HCT116 (cell line): ENCODE measurements around the gene UBE2E3. TPM values are rescaled to one million over a fixed set of nuclear protein-coding genes. Genes with fewer than 3 reads are reported as not detected.
A peak's percentile ranks its signal among the peaks of the same experiment; 100 is the strongest.

ENCODE experiments used
- ATAC-seq: fragments of 200-7000 bp; cut with Tn5 transposase; 2 replicates; pipeline ENCODE4 v1.9.1; 2020; ENCODE audit warnings: mild to moderate bottlenecking, moderate library complexity
- BruUV-seq: library from RNA; stranded (reverse); fragments of 400-500 nt; replicated peaks from 2 replicates; lab custom pipeline; 2021; lab: Mats Ljungman, UMichigan
- CTCF ChIA-PET: fragments of 300-600 bp; sonication (Branson Sonifier 250); formaldehyde crosslinking; loops from one replicate; lab custom pipeline; 2021; ENCODE audit warnings: antibody characterized with exemption; lab: Charles Lee
- POLR2A ChIA-PET: fragments of 300-600, 350-600 bp; sonication (Branson Sonifier 250); formaldehyde crosslinking; loops from one replicate; lab custom pipeline; 2021; ENCODE audit warnings: antibody characterized with exemption; lab: Charles Lee
- RAD21 ChIA-PET, 2 experiments: fragments of 300-600 bp; sonication (Branson Sonifier 250); formaldehyde crosslinking; loops; one replicate each; lab custom pipeline; 2023; ENCODE audit warnings: low total read pairs in 2 of 2; ENCODE audit not compliant: uncharacterized antibody in 2 of 2, unreplicated experiment in 2 of 2, low non-redundant PET in 1 of 2; lab: Charles Lee
- DNase-seq: peaks from one replicate; pipeline ENCODE4 v3.0.0-alpha.2; 2010; ENCODE audit warnings: low read depth, low spot score
- H2AFZ ChIP-seq: fragments of 200-600 bp; shearing (Covaris generic), sonication (generic); 2 replicates; pipeline ENCODE4 v1.6.1; 2017; ENCODE audit warnings: low read depth, mixed run types, mixed read lengths, antibody characterized with exemption, low read length; ENCODE audit not compliant: poor library complexity, severe bottlenecking
- H3K27ac ChIP-seq: 2 replicates; pipeline ENCODE4 v1.5.1; 2012; ENCODE audit warnings: low read depth, low read length
- H3K27me3 ChIP-seq: fragments of 200-600 bp; sonication (generic); 2 replicates; pipeline ENCODE4 v1.6.1; 2016; ENCODE audit warnings: mixed run types, low read length, mixed read lengths; ENCODE audit not compliant: insufficient read depth
- H3K36me3 ChIP-seq, 2 experiments: fragments of 200-500 bp in 1 of 2; fragments of 200-600 bp in 1 of 2; sonication (Bioruptor generic) in 1 of 2; sonication (generic) in 1 of 2; 2 replicates each; pipeline versions ENCODE4 v1.5.1 to v1.6.1; 2014 to 2016; ENCODE audit warnings: low read length in 2 of 2, inconsistent platforms in 1 of 2, mixed read lengths in 1 of 2, mixed run types in 1 of 2; ENCODE audit not compliant: insufficient read depth in 2 of 2, control insufficient read depth in 1 of 2
- H3K4me1 ChIP-seq, 2 experiments: fragments of 200-600 bp in 1 of 2; sonication (generic) in 1 of 2; 2 replicates each; pipeline versions ENCODE4 v1.5.1 to v1.6.1; 2012 to 2017; ENCODE audit warnings: low read length in 2 of 2, inconsistent platforms in 1 of 2, mild to moderate bottlenecking in 1 of 2, mixed read lengths in 1 of 2, mixed run types in 1 of 2, moderate library complexity in 1 of 2; ENCODE audit not compliant: insufficient read depth in 2 of 2, control insufficient read depth in 1 of 2
- H3K4me2 ChIP-seq: fragments of 200-600 bp; sonication (generic); 2 replicates; pipeline ENCODE4 v1.6.1; 2017; ENCODE audit warnings: mixed run types, low read length, mixed read lengths
- H3K4me3 ChIP-seq, 2 experiments: fragments of 200-600 bp in 1 of 2; sonication (generic) in 1 of 2; replicated peaks in 1 of 2; 2 replicates each; pipeline ENCODE4 v1.5.1; 2011 to 2016; ENCODE audit warnings: low read length in 2 of 2, control low read depth in 1 of 2, low read depth in 1 of 2, mild to moderate bottlenecking in 1 of 2, mixed read lengths in 1 of 2, mixed run types in 1 of 2
- H3K79me2 ChIP-seq: fragments of 200-600 bp; sonication (generic); 2 replicates; pipeline ENCODE4 v1.6.1; 2017; ENCODE audit warnings: mild to moderate bottlenecking, mixed run types, low read length, moderate library complexity, mixed read lengths; ENCODE audit not compliant: insufficient read depth
- H3K9ac ChIP-seq: fragments of 200-600 bp; sonication (generic); 2 replicates; pipeline ENCODE4 v1.6.1; 2016; ENCODE audit warnings: low read length, mixed read lengths
- H3K9me2 ChIP-seq: fragments of 200-600 bp; sonication (generic), shearing (Covaris generic); 2 replicates; pipeline ENCODE4 v1.6.1; 2017; ENCODE audit warnings: mixed run types, mild to moderate bottlenecking, moderate library complexity; ENCODE audit not compliant: insufficient read depth
- H3K9me3 ChIP-seq, 2 experiments: fragments of 200-500 bp in 1 of 2; fragments of 200-600 bp in 1 of 2; sonication (Bioruptor generic) in 1 of 2; sonication (generic) in 1 of 2; 2 replicates each; pipeline ENCODE4 v1.6.1; 2014 to 2017; ENCODE audit warnings: low read length in 2 of 2, mixed read lengths in 2 of 2, inconsistent platforms in 1 of 2, low read depth in 1 of 2, mild to moderate bottlenecking in 1 of 2, mixed run types in 1 of 2, moderate library complexity in 1 of 2; ENCODE audit not compliant: control insufficient read depth in 1 of 2, insufficient read depth in 1 of 2
- H4K20me1 ChIP-seq: fragments of 200-600 bp; sonication (generic), shearing (Covaris generic); 2 replicates; pipeline ENCODE4 v1.6.1; 2017; ENCODE audit warnings: mixed run types, mild to moderate bottlenecking, moderate library complexity; ENCODE audit not compliant: insufficient read depth
- CBX3 ChIP-seq: IDR thresholded peaks from 2 replicates; pipeline ENCODE4 v1.6.1; 2012; ENCODE audit warnings: low read depth
- EGR1 ChIP-seq: IDR thresholded peaks from 2 replicates; pipeline ENCODE4 v1.6.1; 2012; ENCODE audit warnings: low read depth
- POLR2A ChIP-seq: IDR thresholded peaks from 2 replicates; pipeline ENCODE4 v1.7.0; 2011; ENCODE audit warnings: borderline replicate concordance; ENCODE audit not compliant: insufficient read depth, insufficient read length; ENCODE audit errors: extremely low read depth
- POLR2AphosphoS5 ChIP-seq: IDR thresholded peaks from 2 replicates; pipeline ENCODE4 v1.6.1; 2011; ENCODE audit warnings: mild to moderate bottlenecking, low read depth, low read length, moderate library complexity
- RAD21 ChIP-seq: IDR thresholded peaks from 2 replicates; pipeline ENCODE4 v1.6.1; 2012; ENCODE audit warnings: low read depth, mild to moderate bottlenecking
- SP1 ChIP-seq: IDR thresholded peaks from 2 replicates; pipeline ENCODE4 v1.6.1; 2012; ENCODE audit warnings: low read depth
- SRF ChIP-seq: IDR thresholded peaks from 2 replicates; pipeline ENCODE4 v1.6.1; 2012; ENCODE audit warnings: low read depth
- YY1 ChIP-seq: IDR thresholded peaks from 2 replicates; pipeline ENCODE4 v1.6.1; 2011; ENCODE audit warnings: low read length, low read depth, moderate library complexity, mild to moderate bottlenecking; ENCODE audit not compliant: insufficient replicate concordance; ENCODE audit errors: extremely low read depth
- intact Hi-C: fragments of 100-400 bp; cut with micrococcal nuclease; formaldehyde crosslinking; loops from 2 replicates; pipeline ENCODE4 v1.10.0; 2022
- total RNA-seq: library from RNA; stranded (reverse); gene quantifications from one replicate; pipeline ENCODE4 v1.2.1, GENCODE V29; 2021; ENCODE audit not compliant: unreplicated experiment
- TF ChIP-seq, protein P1 (sequence below): IDR thresholded peaks from 2 replicates; pipeline ENCODE4 v1.6.1; 2012
- TF ChIP-seq, protein P2 (sequence below), 3 experiments: fragments of 200-600 bp in 1 of 3; sonication (generic) in 1 of 3; IDR thresholded peaks in 2 of 3; conservative IDR thresholded peaks in 1 of 3; 2 replicates each; pipeline ENCODE4 v1.5.1; 2012 to 2017; ENCODE audit warnings: low read depth in 2 of 3, low read length in 2 of 3, antibody characterized with exemption in 1 of 3, borderline replicate concordance in 1 of 3, control low read depth in 1 of 3, mild to moderate bottlenecking in 1 of 3, mixed read lengths in 1 of 3, mixed run types in 1 of 3, moderate library complexity in 1 of 3; ENCODE audit not compliant: insufficient read depth in 1 of 3
- TF ChIP-seq, protein P3 (sequence below): IDR thresholded peaks from 2 replicates; pipeline ENCODE4 v1.6.1; 2011; ENCODE audit warnings: mild to moderate bottlenecking, low read length, moderate library complexity; ENCODE audit not compliant: insufficient replicate concordance; ENCODE audit errors: extremely low read depth

Gene UBE2E3
- total RNA-seq, 1 experiment from 2014 or later: 64.2 TPM

DNA sequence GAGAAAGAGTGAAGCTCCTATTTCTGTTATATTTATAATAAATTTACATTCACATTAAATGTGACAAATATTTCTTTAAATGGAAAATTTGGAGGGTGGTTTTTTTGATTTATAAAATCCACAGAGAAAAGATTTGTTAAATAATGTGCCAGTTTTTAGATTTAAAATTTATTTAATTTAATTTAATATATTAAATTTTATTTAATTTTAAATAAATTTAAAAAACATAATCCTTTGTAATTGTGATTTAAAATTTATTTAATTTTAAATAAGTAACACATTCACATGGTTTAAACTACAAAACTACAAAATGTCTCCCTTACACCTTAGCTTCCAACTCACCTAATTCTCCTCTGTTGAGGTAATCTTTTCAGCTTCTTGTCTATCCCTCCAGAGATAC lies 123.3 kb downstream of the UBE2E3 start:
- peaks cover 28 to 40% of the 10 kb centered on the region in 2 experiments for H3K4me1 ChIP-seq
- no peak for DNase-seq
- TF ChIP-seq POLR2A: no peak
- TF ChIP-seq CBX3: no peak
- no peak for TF ChIP-seq POLR2AphosphoS5
- TF ChIP-seq, protein P1, sequence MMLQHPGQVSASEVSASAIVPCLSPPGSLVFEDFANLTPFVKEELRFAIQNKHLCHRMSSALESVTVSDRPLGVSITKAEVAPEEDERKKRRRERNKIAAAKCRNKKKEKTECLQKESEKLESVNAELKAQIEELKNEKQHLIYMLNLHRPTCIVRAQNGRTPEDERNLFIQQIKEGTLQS: no peak
- TF ChIP-seq SRF: no peak
- TF ChIP-seq SP1: no peak
- TF ChIP-seq, all 23 proteins: peak for 0
- ChIA-PET RAD21 (interaction anchor here in 1 of 2 experiments (1.4 kb wide), 1 partner anchor 363 kb away, joined by 4 read pairs; no protein-coding TSS in a partner anchor), CTCF (interaction anchor here (0.7 to 4.3 kb wide), 4 partner anchors 10 to 611 kb away, joined by 3 to 35 read pairs (median 10); no protein-coding TSS in a partner anchor), POLR2A (no interaction called here)
- Histone ChIP-seq H2AFZ (peak overlapping the region; percentile 66), H3K27ac (no peak overlapping the region), H3K9me3 (no peaks in the 10 kb centered on the region), H3K9me2 (no peaks in the 10 kb centered on the region), H3K4me2 (no peak overlapping the region), H3K9ac (no peak overlapping the region), H3K27me3 (no peaks in the 10 kb centered on the region), H3K4me3 (no peak overlapping the region), H3K36me3 (no peaks in the 10 kb centered on the region), H4K20me1 (no peaks in the 10 kb centered on the region), H3K79me2 (no peaks in the 10 kb centered on the region)
- ATAC-seq: no peak
- intact Hi-C loops: loop anchor here (1.0 to 10.0 kb wide), 5 partner anchors 363 to 1546 kb away; no protein-coding TSS in a partner anchor
- BruUV-seq: no TSS peak

DNA sequence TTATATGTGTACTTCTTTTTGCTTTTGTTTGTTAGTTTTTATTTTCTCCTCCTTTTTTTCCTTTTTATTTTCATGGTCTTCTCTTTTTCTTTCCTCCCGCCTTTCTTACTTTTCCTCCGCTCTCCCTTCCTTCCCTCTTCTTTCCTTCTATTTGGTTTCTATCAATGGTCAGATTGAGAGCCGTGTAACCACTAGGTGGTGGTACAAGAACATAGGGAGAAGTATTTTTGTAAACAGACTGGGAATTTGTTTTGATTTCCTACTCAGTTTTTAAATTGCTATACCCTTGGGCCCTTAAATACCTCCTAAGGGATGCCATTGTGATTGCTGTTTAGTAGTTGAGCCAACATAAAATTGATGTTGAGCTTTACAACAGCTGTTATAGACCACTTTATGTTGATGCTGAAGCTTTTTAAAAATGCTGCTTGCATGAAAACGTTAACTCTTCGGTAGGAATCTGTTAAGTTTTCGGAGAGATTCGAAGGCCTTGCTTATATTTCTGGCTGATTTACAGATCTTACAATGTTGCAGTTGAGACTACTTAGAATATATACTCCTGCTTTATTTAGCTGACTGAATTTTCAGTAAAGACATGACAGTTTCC lies 124.2 kb downstream of the UBE2E3 start:
- CTCF ChIA-PET: interaction anchor here (0.6 to 4.3 kb wide), 10 partner anchors 11 to 1545 kb away, joined by 3 to 35 read pairs (median 3); no protein-coding TSS in a partner anchor
- no peak overlapping the region for H3K9ac ChIP-seq
- no peak for TF ChIP-seq YY1
- peak; percentile 92 for TF ChIP-seq RAD21
- TF ChIP-seq, protein P2, sequence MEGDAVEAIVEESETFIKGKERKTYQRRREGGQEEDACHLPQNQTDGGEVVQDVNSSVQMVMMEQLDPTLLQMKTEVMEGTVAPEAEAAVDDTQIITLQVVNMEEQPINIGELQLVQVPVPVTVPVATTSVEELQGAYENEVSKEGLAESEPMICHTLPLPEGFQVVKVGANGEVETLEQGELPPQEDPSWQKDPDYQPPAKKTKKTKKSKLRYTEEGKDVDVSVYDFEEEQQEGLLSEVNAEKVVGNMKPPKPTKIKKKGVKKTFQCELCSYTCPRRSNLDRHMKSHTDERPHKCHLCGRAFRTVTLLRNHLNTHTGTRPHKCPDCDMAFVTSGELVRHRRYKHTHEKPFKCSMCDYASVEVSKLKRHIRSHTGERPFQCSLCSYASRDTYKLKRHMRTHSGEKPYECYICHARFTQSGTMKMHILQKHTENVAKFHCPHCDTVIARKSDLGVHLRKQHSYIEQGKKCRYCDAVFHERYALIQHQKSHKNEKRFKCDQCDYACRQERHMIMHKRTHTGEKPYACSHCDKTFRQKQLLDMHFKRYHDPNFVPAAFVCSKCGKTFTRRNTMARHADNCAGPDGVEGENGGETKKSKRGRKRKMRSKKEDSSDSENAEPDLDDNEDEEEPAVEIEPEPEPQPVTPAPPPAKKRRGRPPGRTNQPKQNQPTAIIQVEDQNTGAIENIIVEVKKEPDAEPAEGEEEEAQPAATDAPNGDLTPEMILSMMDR (IDR thresholded peaks at IDR 0.05 in 2 of 3, conservative IDR thresholded peaks at IDR 0.05 in 1 of 3; ENCODE audit: borderline replicate concordance in 1 of 3, insufficient read depth in 1 of 3, low read depth in 2 of 3, low read length in 2 of 3): peak; percentile 70 to 89 (median 82); a peak in 5 of 6 replicates
- TF ChIP-seq CBX3: peak; percentile 36; the same call in 1 of the 2 replicates
- no peak for TF ChIP-seq SP1
- TF ChIP-seq EGR1: no peak
- TF ChIP-seq POLR2AphosphoS5: no peak
- TF ChIP-seq, protein P3, sequence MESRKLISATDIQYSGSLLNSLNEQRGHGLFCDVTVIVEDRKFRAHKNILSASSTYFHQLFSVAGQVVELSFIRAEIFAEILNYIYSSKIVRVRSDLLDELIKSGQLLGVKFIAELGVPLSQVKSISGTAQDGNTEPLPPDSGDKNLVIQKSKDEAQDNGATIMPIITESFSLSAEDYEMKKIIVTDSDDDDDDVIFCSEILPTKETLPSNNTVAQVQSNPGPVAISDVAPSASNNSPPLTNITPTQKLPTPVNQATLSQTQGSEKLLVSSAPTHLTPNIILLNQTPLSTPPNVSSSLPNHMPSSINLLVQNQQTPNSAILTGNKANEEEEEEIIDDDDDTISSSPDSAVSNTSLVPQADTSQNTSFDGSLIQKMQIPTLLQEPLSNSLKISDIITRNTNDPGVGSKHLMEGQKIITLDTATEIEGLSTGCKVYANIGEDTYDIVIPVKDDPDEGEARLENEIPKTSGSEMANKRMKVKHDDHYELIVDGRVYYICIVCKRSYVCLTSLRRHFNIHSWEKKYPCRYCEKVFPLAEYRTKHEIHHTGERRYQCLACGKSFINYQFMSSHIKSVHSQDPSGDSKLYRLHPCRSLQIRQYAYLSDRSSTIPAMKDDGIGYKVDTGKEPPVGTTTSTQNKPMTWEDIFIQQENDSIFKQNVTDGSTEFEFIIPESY: no peak
- TF ChIP-seq SRF: no peak
- H3K9me2 ChIP-seq: no peaks in the 10 kb centered on the region
- ATAC-seq: peak; percentile 57
- H3K27ac ChIP-seq: no peak overlapping the region
- no peaks in the 10 kb centered on the region for H3K9me3 ChIP-seq
- POLR2A ChIA-PET: no interaction called here
- H3K4me2 ChIP-seq: no peak overlapping the region
- H2AFZ ChIP-seq: peak overlapping the region; percentile 89
- RAD21 ChIA-PET: interaction anchor here (0.8 to 1.4 kb wide), 2 partner anchors 362 to 611 kb away, joined by 3 to 4 read pairs; no protein-coding TSS in a partner anchor
- no peaks in the 10 kb centered on the region for H3K79me2 ChIP-seq
- peaks cover 28 to 47% of the 10 kb centered on the region in 2 experiments for H3K4me1 ChIP-seq
- BruUV-seq: no TSS peak
- intact Hi-C loops: loop anchor here (1.0 to 10.0 kb wide), 5 partner anchors 362 to 1545 kb away; no protein-coding TSS in a partner anchor
- H3K27me3 ChIP-seq: no peaks in the 10 kb centered on the region
- H3K36me3 ChIP-seq: no peaks in the 10 kb centered on the region
- peak; percentile 51 for DNase-seq
- H4K20me1 ChIP-seq: no peaks in the 10 kb centered on the region
- H3K4me3 ChIP-seq: no peak overlapping the region
